Middle frontal gyrus (tissue), 1 donor: Measurements from ENCODE around the gene OR13C9.
"Not testable (repeated sequence)": the region's sequence is repeated elsewhere in the genome, so short reads cannot be mapped to it uniquely, and the experiment has no call there.

Source experiments
- DNase-seq: peaks from one replicate; pipeline ENCODE4 v3.0.0-alpha.2; 2015; ENCODE audit warnings: low spot score; ENCODE audit errors: extremely low spot score

The OR13C9 gene, protein sequence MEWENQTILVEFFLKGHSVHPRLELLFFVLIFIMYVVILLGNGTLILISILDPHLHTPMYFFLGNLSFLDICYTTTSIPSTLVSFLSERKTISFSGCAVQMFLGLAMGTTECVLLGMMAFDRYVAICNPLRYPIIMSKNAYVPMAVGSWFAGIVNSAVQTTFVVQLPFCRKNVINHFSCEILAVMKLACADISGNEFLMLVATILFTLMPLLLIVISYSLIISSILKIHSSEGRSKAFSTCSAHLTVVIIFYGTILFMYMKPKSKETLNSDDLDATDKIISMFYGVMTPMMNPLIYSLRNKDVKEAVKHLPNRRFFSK

GRCh38 chr9:104618104-104618503 is at the start of gene OR13C9:
Gene OR13C9, minus strand, starts transcription at chr9:104618204. Its CDS starts 0 bp downstream, at chr9:104618204.
- no peak for DNase-seq

DNA sequence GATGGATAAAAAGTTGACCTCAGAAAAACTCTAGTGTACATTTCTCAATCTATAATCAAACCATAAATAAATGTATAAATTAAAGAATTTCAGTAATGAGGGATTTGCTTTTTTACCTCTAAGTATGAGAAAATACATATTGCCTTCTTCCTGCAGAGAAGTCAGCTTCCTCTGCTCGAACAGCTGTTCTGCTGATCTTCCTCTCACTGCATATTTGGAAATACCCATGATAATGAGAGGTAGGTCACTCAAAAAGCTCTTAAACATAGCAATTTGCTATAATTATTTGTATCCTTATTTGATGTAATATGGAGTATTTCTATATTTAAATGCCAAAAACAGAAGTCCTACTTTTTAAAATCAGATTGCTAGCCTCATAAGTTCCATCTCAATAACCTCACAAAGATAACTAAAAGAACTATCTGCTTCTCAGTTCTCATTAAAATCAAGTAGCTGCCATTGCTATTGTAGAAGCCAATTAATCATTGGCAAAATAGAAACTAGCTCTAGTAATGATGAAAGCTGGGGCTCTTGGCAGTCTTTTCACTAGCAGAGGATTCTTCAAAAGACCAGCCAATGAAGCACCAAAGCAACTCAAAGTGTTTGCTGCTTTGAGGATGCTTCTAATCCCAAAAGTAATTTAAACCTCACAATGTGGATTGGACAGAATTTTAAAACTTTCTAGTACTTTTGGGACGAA is 40.6 kb upstream of the OR13C9 start:
- no peak for DNase-seq

DNA sequence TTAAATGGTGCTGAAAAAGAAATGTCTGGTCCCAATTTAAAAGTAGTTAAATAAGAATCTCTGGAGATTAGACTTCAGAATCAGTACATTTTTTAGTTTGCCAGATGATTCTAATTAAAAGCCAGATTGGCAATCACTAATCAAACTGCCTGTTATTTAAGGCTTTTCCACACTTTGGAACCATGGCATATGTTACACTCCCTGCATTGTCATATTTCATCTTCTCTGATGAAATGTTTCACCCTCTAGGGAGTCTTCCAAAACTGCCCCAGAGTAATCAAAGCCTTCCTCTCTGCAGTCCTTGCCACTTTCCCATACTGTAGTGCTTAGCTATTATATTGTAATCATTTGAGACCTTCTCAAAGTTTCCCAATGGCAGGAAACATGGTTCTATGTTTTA is 17.5 kb upstream of the OR13C9 start:
- DNase-seq, result no peak

DNA sequence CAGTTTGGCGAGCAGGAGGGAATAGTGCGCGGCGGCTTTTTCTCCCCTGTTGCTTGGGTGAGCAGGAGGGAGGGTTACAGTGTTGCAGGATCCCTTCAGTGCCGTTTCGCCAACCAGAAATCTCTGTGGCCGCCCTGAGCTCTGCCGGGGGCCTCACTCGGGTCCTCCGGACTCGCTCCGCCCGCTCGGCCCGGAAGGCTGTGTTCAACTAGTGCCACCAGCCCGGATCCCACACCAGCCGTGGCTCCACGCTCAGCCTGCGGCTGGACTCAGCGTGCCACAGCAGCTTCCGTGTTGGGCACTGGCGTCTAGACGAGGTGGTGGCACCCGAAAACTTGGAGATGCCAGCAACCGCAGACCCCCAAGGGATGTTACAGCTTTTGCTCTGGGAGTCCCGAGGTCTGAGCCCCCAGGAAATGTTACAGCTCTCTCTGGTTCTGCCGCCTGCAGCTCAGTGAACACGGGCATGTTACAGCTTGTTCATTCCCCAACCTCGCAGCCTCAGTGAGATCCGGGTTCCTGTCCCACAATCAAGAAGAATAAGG is 16.0 kb upstream of the OR13C9 start:
- no peak for DNase-seq

- DNase-seq, result not testable (repeated sequence)
Observed at GRCh38 chr9:104625964-104626363, 8.0 kb upstream of the OR13C9 start.

GRCh38 chr9:104617418-104617817 is 586 bp downstream of the OR13C9 start:
- no peak for DNase-seq

DNA sequence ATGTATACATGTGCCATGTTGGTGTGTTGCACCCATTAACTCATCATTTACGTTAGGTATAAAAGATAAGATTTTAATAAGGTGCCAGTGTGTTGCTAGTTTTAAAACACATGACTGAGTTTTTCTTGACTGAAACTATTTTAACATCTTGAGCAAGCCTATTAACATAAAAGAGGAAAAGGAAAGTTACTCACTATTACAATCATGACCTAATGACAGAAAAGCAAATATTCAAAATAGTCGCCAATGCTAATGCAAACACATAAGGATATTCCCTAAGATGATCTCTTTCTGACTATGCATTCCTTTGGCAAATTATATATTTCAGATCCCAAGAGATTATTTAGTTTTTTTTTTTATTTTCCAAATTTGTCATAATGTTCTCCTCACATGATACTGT is 6.8 kb downstream of the OR13C9 start:
- DNase-seq, result no peak

- no peak for DNase-seq
Observed at GRCh38 chr9:104608336-104608735, 9.7 kb downstream of the OR13C9 start.

DNA sequence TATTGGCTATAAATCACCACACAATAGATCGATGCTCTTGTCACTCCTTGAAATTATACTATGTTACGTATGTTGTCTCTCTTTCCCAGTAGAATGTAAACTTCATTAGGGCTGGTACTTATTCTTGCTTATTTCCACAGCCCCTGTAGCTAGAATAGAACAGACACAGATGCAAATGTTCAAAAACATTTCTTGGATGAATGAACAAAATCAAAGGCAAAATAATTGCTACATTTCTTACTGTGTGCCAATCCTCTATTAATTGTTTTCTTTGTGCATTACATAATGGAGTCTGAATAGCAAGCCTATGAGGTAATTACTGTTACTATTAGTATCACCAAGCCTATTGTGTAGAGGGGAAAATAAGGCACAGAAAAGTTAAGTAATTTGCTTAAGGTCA is 11.9 kb downstream of the OR13C9 start:
- no peak for DNase-seq

DNA sequence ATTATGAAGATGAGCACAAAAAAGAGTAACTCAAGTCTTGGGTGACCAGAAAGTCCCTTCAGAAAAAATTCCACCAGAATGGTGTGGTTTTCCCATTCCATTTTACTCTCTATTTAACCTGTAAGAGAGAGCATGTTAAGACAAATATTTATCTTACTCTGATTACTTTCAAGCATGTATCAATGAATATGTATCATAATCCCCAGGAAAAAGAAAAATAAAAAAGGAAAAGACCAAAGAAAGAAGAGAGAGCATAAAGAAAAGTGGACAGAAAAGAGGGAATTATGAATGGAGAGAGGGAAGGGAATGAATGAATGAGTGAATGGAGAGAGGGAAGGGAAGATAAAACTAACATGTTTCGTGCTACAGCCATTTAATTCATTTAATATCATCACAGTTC is 12.5 kb downstream of the OR13C9 start, which contains the start of gene OR13C2:
TSS of gene OR13C2 (minus strand) at position 101 of the 400 bp plus-strand sequence. CDS start at position 101, 0 bp downstream.
- not testable (repeated sequence) for DNase-seq

GRCh38 chr9:104604801-104605200 is 13.2 kb downstream of the OR13C9 start:
- no peak for DNase-seq

- DNase-seq, result not testable (repeated sequence)
Observed at GRCh38 chr9:104599313-104599712, 18.7 kb downstream of the OR13C9 start, which contains the start of gene OR13C5. Gene OR13C5, minus strand, starts transcription at chr9:104599413. Its CDS starts 0 bp downstream, at chr9:104599413.

GRCh38 chr9:104598749-104599148 is 19.3 kb downstream of the OR13C9 start:
- not testable (repeated sequence) for DNase-seq

DNA sequence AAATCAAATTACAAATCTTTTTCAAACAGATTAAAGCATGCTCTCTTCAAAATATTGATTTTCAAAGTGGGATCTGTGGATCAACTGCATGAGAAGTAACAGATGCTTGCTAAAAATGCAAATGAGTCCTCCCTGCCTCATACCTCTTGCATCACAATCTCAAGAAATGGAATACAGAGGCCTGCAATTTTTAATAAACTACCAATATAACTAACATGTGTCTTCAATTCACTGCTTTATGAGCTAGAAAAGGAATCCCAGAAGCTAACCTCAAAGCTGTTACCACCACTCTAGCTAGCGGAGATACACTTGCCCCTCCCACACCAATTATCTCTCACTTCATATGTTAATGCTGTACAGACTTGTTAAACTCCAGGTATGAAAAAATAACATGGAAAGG is 28.4 kb downstream of the OR13C9 start:
- DNase-seq, result no peak

GRCh38 chr9:104586496-104587180 is 31.4 kb downstream of the OR13C9 start:
- DNase-seq, result no peak

- no peak for DNase-seq
Observed at GRCh38 chr9:104580562-104580961, 37.4 kb downstream of the OR13C9 start.

GRCh38 chr9:104577263-104577662 is 40.7 kb downstream of the OR13C9 start:
- DNase-seq, result no peak

- no peak for DNase-seq
Observed at GRCh38 chr9:104575456-104575855, 42.5 kb downstream of the OR13C9 start.

- DNase-seq, result no peak
Observed at GRCh38 chr9:104572612-104573011, 45.4 kb downstream of the OR13C9 start.

DNA sequence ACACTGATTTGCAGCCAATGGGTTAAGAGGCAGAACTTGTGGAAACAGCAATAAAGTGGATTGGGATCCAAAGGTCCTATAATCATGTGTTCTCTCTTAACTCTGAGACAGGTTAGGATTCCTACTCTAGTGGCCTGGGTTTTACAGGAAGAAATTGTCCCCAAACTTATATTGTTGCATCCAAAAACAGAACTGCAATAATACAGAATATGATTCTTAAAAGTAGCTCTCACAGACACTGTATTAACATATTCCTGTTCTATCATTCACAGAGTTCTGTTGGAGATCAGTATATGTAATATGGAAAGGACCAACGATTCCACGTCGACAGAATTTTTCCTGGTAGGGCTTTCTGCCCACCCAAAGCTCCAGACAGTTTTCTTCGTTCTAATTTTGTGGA is 49.1 kb downstream of the OR13C9 start, which contains the start of gene OR13C8:
TSS of gene OR13C8 (plus strand) at position 301 of the 400 bp plus-strand sequence. CDS start at position 301, 0 bp downstream.
- DNase-seq, result no peak
